H9 (cell line): ENCODE results near the gene CDK9. TPM values are rescaled to one million over a fixed set of nuclear protein-coding genes. Genes with fewer than 3 reads are reported as not detected.

Source experiments
- DNase-seq: peaks from one replicate; pipeline ENCODE4 v3.0.0-alpha.2; 2017
- H2AFZ ChIP-seq: one replicate; pipeline ENCODE4 v1.6.1; 2013; ENCODE audit warnings: mild to moderate bottlenecking, low read length, control low read depth, moderate library complexity
- H2AK5ac ChIP-seq: 2 replicates; pipeline ENCODE4 v1.6.1; 2013; ENCODE audit warnings: low read length, control low read depth, mixed read lengths; ENCODE audit not compliant: insufficient read length
- H2BK120ac ChIP-seq: one replicate; pipeline ENCODE4 v1.6.1; 2013; ENCODE audit warnings: low read depth, mild to moderate bottlenecking, low read length, control low read depth, inconsistent platforms; ENCODE audit not compliant: poor library complexity, severe bottlenecking
- H2BK12ac ChIP-seq: 2 replicates; pipeline ENCODE4 v1.6.1; 2013; ENCODE audit warnings: low read length, control low read depth, mixed read lengths, low read depth; ENCODE audit not compliant: insufficient read length
- H2BK15ac ChIP-seq: 2 replicates; pipeline ENCODE4 v1.6.1; 2013; ENCODE audit warnings: low read depth, low read length, control low read depth
- H2BK20ac ChIP-seq: one replicate; pipeline ENCODE4 v1.6.1; 2013; ENCODE audit warnings: low read depth, mild to moderate bottlenecking, low read length, control low read depth, inconsistent platforms; ENCODE audit not compliant: poor library complexity, severe bottlenecking
- H2BK5ac ChIP-seq: 2 replicates; pipeline ENCODE4 v1.6.1; 2013; ENCODE audit warnings: low read length, control low read depth, mixed read lengths; ENCODE audit not compliant: insufficient read length
- H3K14ac ChIP-seq: 2 replicates; pipeline ENCODE4 v1.6.1; 2013; ENCODE audit warnings: low read length, control low read depth; ENCODE audit not compliant: insufficient read depth
- H3K18ac ChIP-seq: 2 replicates; pipeline ENCODE4 v1.6.1; 2013; ENCODE audit warnings: low read depth, mild to moderate bottlenecking, mixed read lengths, low read length, control low read depth; ENCODE audit not compliant: insufficient read length
- H3K23ac ChIP-seq: 2 replicates; pipeline ENCODE4 v1.6.1; 2013; ENCODE audit warnings: low read length, control low read depth, mixed read lengths, low read depth; ENCODE audit not compliant: insufficient read length
- H3K23me2 ChIP-seq: 2 replicates; pipeline ENCODE4 v1.6.1; 2013; ENCODE audit warnings: low read depth, mild to moderate bottlenecking, mixed read lengths, low read length, control low read depth; ENCODE audit not compliant: insufficient read length, poor library complexity, severe bottlenecking
- H3K27ac ChIP-seq: 2 replicates; pipeline ENCODE4 v1.5.1; 2013; ENCODE audit warnings: low read length, control low read depth, mixed read lengths, low read depth; ENCODE audit not compliant: insufficient read length
- H3K27me3 ChIP-seq: 2 replicates; pipeline ENCODE4 v1.6.1; 2013; ENCODE audit warnings: low read length, control low read depth, inconsistent platforms; ENCODE audit not compliant: insufficient read depth
- H3K4ac ChIP-seq: 2 replicates; pipeline ENCODE4 v1.6.1; 2013; ENCODE audit warnings: low read depth, mild to moderate bottlenecking, control low read depth, inconsistent platforms, low read length, moderate library complexity
- H3K4me1 ChIP-seq: 2 replicates; pipeline ENCODE4 v1.6.1; 2013; ENCODE audit warnings: low read length, control low read depth, inconsistent platforms; ENCODE audit not compliant: insufficient read depth
- H3K4me2 ChIP-seq: 2 replicates; pipeline ENCODE4 v1.6.1; 2013; ENCODE audit warnings: low read length, control low read depth, mixed read lengths; ENCODE audit not compliant: insufficient read length, insufficient read depth
- H3K56ac ChIP-seq: 2 replicates; pipeline ENCODE4 v1.6.1; 2013; ENCODE audit warnings: low read depth, mild to moderate bottlenecking, mixed read lengths, low read length, control low read depth; ENCODE audit not compliant: insufficient read length
- H3K79me1 ChIP-seq: 2 replicates; pipeline ENCODE4 v1.6.1; 2013; ENCODE audit warnings: low read depth, mild to moderate bottlenecking, moderate library complexity, low read length, control low read depth, inconsistent platforms; ENCODE audit not compliant: insufficient read depth, poor library complexity, severe bottlenecking
- H3K79me2 ChIP-seq: 2 replicates; pipeline ENCODE4 v1.6.1; 2013; ENCODE audit warnings: low read length, control low read depth, inconsistent platforms; ENCODE audit not compliant: insufficient read depth
- H3K9ac ChIP-seq: 2 replicates; pipeline ENCODE4 v1.6.1; 2013; ENCODE audit warnings: low read length, control low read depth, mixed read lengths; ENCODE audit not compliant: insufficient read length; ENCODE audit errors: extremely low read depth
- H3K9me3 ChIP-seq: one replicate; pipeline ENCODE4 v1.6.1; 2013; ENCODE audit warnings: low read depth, low read length, inconsistent platforms; ENCODE audit not compliant: control insufficient read depth
- H3T11ph ChIP-seq: one replicate; pipeline ENCODE4 v1.6.1; 2013; ENCODE audit warnings: mild to moderate bottlenecking, low read length, control low read depth, inconsistent platforms
- H4K20me1 ChIP-seq: one replicate; pipeline ENCODE4 v1.6.1; 2013; ENCODE audit not compliant: control insufficient read depth, insufficient read length, insufficient read depth
- H4K5ac ChIP-seq: 2 replicates; pipeline ENCODE4 v1.6.1; 2013; ENCODE audit warnings: low read depth, mild to moderate bottlenecking, mixed read lengths, low read length, control low read depth; ENCODE audit not compliant: insufficient read length
- H4K8ac ChIP-seq: replicated peaks from 2 replicates; pipeline ENCODE4 v1.6.1; 2013; ENCODE audit warnings: low read length, control low read depth, mixed read lengths, low read depth; ENCODE audit not compliant: insufficient read length
- H4K91ac ChIP-seq: 2 replicates; pipeline ENCODE4 v1.6.1; 2013; ENCODE audit warnings: low read depth, mild to moderate bottlenecking, moderate library complexity, mixed read lengths, low read length, control low read depth; ENCODE audit not compliant: insufficient read length
- H3K27ac Mint-ChIP-seq, 3 experiments: 2 replicates in 2 of 3; 3 replicates in 1 of 3; pipeline ENCODE4 v1.8.0; 2020 to 2021; ENCODE audit warnings: mixed read lengths in 3 of 3, mild to moderate bottlenecking in 1 of 3, moderate library complexity in 1 of 3
- H3K27me3 Mint-ChIP-seq: 2 replicates; pipeline ENCODE4 v1.8.0; 2021; ENCODE audit warnings: low read depth, mild to moderate bottlenecking, moderate library complexity, mixed read lengths
- H3K36me3 Mint-ChIP-seq, 3 experiments: 2 replicates in 2 of 3; 3 replicates in 1 of 3; pipeline ENCODE4 v1.8.0; 2020 to 2021; ENCODE audit warnings: low read depth in 3 of 3, mixed read lengths in 3 of 3; ENCODE audit not compliant: insufficient read depth in 1 of 3
- H3K4me1 Mint-ChIP-seq, 2 experiments: 2 replicates each; pipeline ENCODE4 v1.8.0; 2020; ENCODE audit warnings: mixed read lengths in 2 of 2
- H3K4me3 Mint-ChIP-seq, 2 experiments: 2 replicates in 1 of 2; 3 replicates in 1 of 2; pipeline ENCODE4 v1.8.0; 2020 to 2021; ENCODE audit warnings: mild to moderate bottlenecking in 2 of 2, mixed read lengths in 2 of 2, moderate library complexity in 1 of 2
- H3K9me3 Mint-ChIP-seq, 2 experiments: 2 replicates in 1 of 2; 3 replicates in 1 of 2; pipeline ENCODE4 v1.8.0; 2020; ENCODE audit warnings: mild to moderate bottlenecking in 2 of 2, mixed read lengths in 2 of 2, moderate library complexity in 1 of 2
- CTCF ChIP-seq: fragments of 200-600 bp; sonication (generic); conservative IDR thresholded peaks from 3 replicates; pipeline ENCODE4 v1.8.0; 2021; ENCODE audit warnings: antibody characterized with exemption, mild to moderate bottlenecking
- WGBS: extraction: QIAGEN DNeasy Blood & Tissue Kit; methylation state at CpG from one replicate; pipeline ENCODE4 v1.1.7; 2013; ENCODE audit warnings: missing lambda C conversion rate, low lambda C conversion rate, mixed read lengths; ENCODE audit not compliant: insufficient read length; ENCODE audit errors: extremely low coverage; 5-methylcytosine and 5-hydroxymethylcytosine counted together
- total RNA-seq: library from RNA; stranded (reverse); gene quantifications from 2 replicates; pipeline ENCODE4 v1.2.1, GENCODE V29; 2021

Gene CDK9
- total RNA-seq, 1 experiment from 2014 or later, result 85.7 TPM

- Histone ChIP-seq H3K4me2 (no peak overlapping the region), H4K91ac (no peak overlapping the region), H4K8ac (no peak overlapping the region), H2BK15ac (no peak overlapping the region), H2BK5ac (no peak overlapping the region), H2BK120ac (no peak overlapping the region), H3K4ac (no peak overlapping the region), H3K14ac (no peak overlapping the region; the same call in 1 of the 2 replicates), H3K79me2 (no peaks in the 10 kb centered on the region), H3K23ac (no peak overlapping the region), H3K9me3 (no peaks in the 10 kb centered on the region), H3K56ac (no peak overlapping the region), H2AK5ac (no peak overlapping the region), H3K27me3 (no peaks in the 10 kb centered on the region), H3T11ph (no peak overlapping the region), H3K27ac (no peak overlapping the region), H2BK12ac (no peak overlapping the region), H3K18ac (no peak overlapping the region), H2BK20ac (no peak overlapping the region), H3K4me1 (peaks cover 7% of the 10 kb centered on the region; the same call in 1 of the 2 replicates), H4K5ac (no peak overlapping the region), H2AFZ (no peak overlapping the region), H3K9ac (no peak overlapping the region), H4K20me1 (no peaks in the 10 kb centered on the region), H3K79me1 (no peaks in the 10 kb centered on the region), H3K23me2 (no peaks in the 10 kb centered on the region)
- Mint-ChIP-seq H3K27ac (peak overlapping the region; percentile 3 to 83 (median 16); a peak in 3 of 7 replicates), H3K27me3 (peaks cover 13% of the 10 kb centered on the region), H3K36me3 (no peaks in the 10 kb centered on the region), H3K4me1 (peaks cover 31 to 39% of the 10 kb centered on the region in 2 experiments), H3K4me3 (peak overlapping the region in 1 of 2 experiments; percentile 57; a peak in 3 of 5 replicates), H3K9me3 (no peaks in the 10 kb centered on the region; a peak in 1 of 5 replicates)
- no CpG with 5 or more reads among the region's 16 CpGs for WGBS
- no peak for DNase-seq
- TF ChIP-seq CTCF, result no peak
These were observed 23.6 kb upstream of the CDK9 start for GRCh38 chr9:127762111-127762676.
